Peyer's patch (tissue), 4 donors: ENCODE results near the gene HSP90B1. TPM values are rescaled to one million over a fixed set of nuclear protein-coding genes. Genes with fewer than 3 reads are reported as not detected.
A peak's percentile ranks its signal among the peaks of the same experiment; 100 is the strongest.

Experiments used
- DNase-seq, 3 donors: peaks; one replicate each; pipeline ENCODE4 v3.0.0-alpha.2; 2017 to 2019
- H3K27ac ChIP-seq, 4 donors: fragments of 200-600 bp; sonication (generic); one replicate each; pipeline ENCODE4 v1.5.1; 2016 to 2019
- H3K27me3 ChIP-seq, 2 donors: fragments of 200-600 bp; sonication (generic); one replicate each; pipeline ENCODE4 v1.5.1; 2019
- H3K36me3 ChIP-seq, 3 donors: fragments of 200-600 bp; sonication (generic); one replicate each; pipeline ENCODE4 v1.5.1; 2016 to 2019
- H3K4me1 ChIP-seq, 4 donors: fragments of 200-600 bp; sonication (generic); one replicate each; pipeline ENCODE4 v1.5.1; 2016 to 2019
- H3K4me3 ChIP-seq, 4 donors: fragments of 200-600 bp; sonication (generic); 1 replicate in 3 of 4; 2 replicates in 1 of 4; pipeline ENCODE4 v1.5.1; 2016 to 2019; ENCODE audit warnings: mild to moderate bottlenecking in 1 of 4
- H3K9me3 ChIP-seq, 4 donors: fragments of 200-600 bp; sonication (generic); one replicate each; pipeline ENCODE4 v1.5.1; 2016 to 2019; ENCODE audit warnings: mild to moderate bottlenecking in 1 of 4
- POLR2A ChIP-seq, 2 donors: fragments of 450-650 bp; IDR thresholded peaks; one replicate each; pipeline ENCODE4 v1.5.1; 2017; ENCODE audit warnings: antibody characterized with exemption in 2 of 2, mild to moderate bottlenecking in 2 of 2, moderate library complexity in 2 of 2
- total RNA-seq, 4 donors: library from RNA; depleted of rRNA; stranded (reverse); fragments of >200 nt; gene quantifications; one replicate each; pipeline ENCODE4 v1.1.0, GENCODE V29; 2016
- TF ChIP-seq, protein P1 (sequence below), 6 experiments: fragments of 450-650 bp in 4 of 6; fragments of 200-600 bp in 2 of 6; sonication (generic) in 1 of 6; IDR thresholded peaks; one replicate each; pipeline ENCODE4 v1.5.1; 2017 to 2019; ENCODE audit warnings: antibody characterized with exemption in 6 of 6, mild to moderate bottlenecking in 3 of 6, moderate library complexity in 1 of 6

The HSP90B1 gene
- total RNA-seq, 4 donors from 2014 or later, result 197 to 655 (median 335) TPM

DNA sequence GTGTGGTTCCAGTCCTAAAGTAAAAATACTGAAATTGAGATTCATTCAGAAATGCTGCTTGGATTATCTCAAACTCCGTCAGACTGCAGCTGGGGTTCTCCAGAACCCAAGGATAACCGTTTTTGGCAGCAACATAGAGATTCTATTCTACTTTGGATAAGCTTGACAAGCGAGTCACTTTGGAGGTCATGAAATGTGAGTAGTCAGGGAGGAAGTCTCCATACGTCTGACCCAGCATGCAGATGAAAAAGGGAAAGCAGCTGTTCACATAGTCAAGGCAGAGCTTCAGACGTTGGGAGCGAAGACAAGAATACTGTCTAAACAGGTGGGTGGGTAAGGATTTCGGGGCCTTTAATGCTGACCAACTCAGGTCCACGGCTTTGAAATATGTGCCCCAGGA lies 14.9 kb upstream of the HSP90B1 start:
- no peaks in the 10 kb centered on the region for H3K9me3 ChIP-seq
- TF ChIP-seq, protein P1, sequence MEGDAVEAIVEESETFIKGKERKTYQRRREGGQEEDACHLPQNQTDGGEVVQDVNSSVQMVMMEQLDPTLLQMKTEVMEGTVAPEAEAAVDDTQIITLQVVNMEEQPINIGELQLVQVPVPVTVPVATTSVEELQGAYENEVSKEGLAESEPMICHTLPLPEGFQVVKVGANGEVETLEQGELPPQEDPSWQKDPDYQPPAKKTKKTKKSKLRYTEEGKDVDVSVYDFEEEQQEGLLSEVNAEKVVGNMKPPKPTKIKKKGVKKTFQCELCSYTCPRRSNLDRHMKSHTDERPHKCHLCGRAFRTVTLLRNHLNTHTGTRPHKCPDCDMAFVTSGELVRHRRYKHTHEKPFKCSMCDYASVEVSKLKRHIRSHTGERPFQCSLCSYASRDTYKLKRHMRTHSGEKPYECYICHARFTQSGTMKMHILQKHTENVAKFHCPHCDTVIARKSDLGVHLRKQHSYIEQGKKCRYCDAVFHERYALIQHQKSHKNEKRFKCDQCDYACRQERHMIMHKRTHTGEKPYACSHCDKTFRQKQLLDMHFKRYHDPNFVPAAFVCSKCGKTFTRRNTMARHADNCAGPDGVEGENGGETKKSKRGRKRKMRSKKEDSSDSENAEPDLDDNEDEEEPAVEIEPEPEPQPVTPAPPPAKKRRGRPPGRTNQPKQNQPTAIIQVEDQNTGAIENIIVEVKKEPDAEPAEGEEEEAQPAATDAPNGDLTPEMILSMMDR (IDR thresholded peaks at IDR 0.05), result no peak
- no peak for TF ChIP-seq POLR2A (IDR thresholded peaks at IDR 0.05)
- H3K4me3 ChIP-seq, result no peak overlapping the region
- no peak for DNase-seq
- no peaks in the 10 kb centered on the region for H3K36me3 ChIP-seq
- H3K4me1 ChIP-seq, result no peaks in the 10 kb centered on the region
- H3K27me3 ChIP-seq, result no peaks in the 10 kb centered on the region
- no peak overlapping the region for H3K27ac ChIP-seq

DNA sequence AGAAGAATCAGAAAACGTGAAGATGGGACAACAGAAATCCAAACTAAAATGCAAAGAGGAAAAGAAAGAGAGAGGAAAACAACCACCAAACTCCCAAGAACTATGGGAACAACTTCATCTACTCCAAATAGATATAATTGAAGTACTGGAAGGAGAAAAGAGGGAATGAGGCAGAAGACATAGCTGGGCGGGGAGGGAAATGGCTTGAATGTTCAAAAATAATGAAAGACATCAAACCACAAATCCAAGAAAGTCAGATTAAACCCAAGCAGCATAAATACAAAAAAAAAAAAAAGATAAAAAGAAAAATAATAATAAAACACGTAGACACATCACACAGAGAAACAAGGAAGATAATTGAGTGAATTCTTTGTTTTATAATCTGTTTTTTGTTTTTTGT lies 12.3 kb upstream of the HSP90B1 start:
- H3K27ac ChIP-seq, result no peak overlapping the region
- H3K9me3 ChIP-seq, result no peaks in the 10 kb centered on the region
- no peaks in the 10 kb centered on the region for H3K4me1 ChIP-seq
- TF ChIP-seq, protein P1 (IDR thresholded peaks at IDR 0.05), result no peak
- no peak for TF ChIP-seq POLR2A (IDR thresholded peaks at IDR 0.05)
- DNase-seq, result no peak
- no peak overlapping the region for H3K4me3 ChIP-seq
- H3K27me3 ChIP-seq, result no peaks in the 10 kb centered on the region
- no peaks in the 10 kb centered on the region for H3K36me3 ChIP-seq

DNA sequence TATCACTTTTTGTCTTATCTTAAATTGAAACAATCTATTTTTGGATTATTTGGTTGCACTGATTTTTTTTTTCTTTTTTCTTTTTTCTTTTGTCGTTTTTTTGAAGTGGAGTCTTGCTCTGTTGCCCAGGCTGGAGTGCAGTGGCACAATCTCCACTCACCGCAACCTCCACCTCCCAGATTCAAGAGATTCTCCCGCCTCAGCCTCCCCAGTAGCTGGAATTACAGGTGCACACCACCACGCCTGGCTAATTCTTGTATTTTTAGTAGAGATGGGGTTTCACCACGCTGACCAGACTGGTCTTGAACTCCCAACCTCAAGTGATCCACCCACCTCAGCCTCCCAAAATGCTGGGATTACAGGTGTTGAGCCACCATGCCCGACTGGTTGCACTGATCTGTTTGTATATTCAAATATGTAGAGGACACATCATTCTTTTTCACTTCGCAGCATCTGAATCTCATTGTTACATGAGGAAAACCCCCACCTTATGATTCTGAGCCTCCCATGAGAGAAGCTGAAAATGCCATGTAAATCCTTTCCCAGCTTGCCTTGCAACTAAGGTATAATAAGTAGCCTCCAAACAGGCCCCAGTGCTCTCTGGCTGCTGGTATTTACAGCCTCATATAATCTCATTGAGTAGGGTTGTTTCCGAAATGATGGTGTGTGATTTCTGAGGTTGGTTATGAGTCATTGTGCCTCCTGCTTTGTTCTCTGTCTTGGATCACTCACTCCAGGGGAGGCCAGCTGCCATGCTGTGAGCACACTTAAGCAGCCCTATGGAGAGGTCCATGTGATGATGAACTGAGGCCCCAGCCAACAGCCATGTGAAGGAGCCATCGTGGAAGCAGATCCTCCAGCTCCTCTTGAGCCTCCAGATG lies 5.2 kb upstream of the HSP90B1 start:
- no peak overlapping the region for H3K4me3 ChIP-seq
- DNase-seq, result no peak
- H3K9me3 ChIP-seq, result no peaks in the 10 kb centered on the region
- TF ChIP-seq, protein P1 (IDR thresholded peaks at IDR 0.05), result no peak
- TF ChIP-seq POLR2A (IDR thresholded peaks at IDR 0.05), result no peak
- H3K27ac ChIP-seq, result no peak overlapping the region
- H3K4me1 ChIP-seq, result peaks cover 0 to 6% (median 0%) of the 10 kb centered on the region in 4 donors
- no peaks in the 10 kb centered on the region for H3K36me3 ChIP-seq
- H3K27me3 ChIP-seq, result no peaks in the 10 kb centered on the region

DNA sequence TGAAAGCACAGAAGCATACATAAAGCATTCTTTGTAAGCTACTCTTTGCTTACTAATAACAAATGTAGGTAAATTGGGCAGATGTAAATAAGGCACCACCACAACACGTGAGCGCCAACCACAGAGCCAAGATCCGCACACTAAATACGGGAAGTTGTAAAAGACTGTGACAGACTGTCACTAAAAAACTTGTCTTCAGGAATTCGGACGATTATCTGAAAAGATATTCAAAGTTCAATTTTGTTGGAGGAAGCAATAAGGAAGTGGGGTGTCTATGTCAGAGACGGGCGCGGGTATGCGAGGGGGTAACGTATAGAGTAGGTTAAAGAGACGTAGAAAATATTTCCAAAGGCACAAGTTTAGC lies 1.5 kb upstream of the HSP90B1 start:
- DNase-seq, result peak; percentile 46 to 90 (median 86)
- Histone ChIP-seq H3K27me3 (no peaks in the 10 kb centered on the region), H3K4me1 (peaks cover 0 to 23% (median 11%) of the 10 kb centered on the region in 4 donors), H3K36me3 (peaks cover 0 to 10% (median 0%) of the 10 kb centered on the region in 3 donors), H3K9me3 (no peaks in the 10 kb centered on the region), H3K4me3 (peak overlapping the region; percentile 56 to 84 (median 70)), H3K27ac (peak overlapping the region; percentile 90 to 97 (median 96))
- no peak for TF ChIP-seq POLR2A (IDR thresholded peaks at IDR 0.05)
- TF ChIP-seq, protein P1 (IDR thresholded peaks at IDR 0.05), result no peak

DNA sequence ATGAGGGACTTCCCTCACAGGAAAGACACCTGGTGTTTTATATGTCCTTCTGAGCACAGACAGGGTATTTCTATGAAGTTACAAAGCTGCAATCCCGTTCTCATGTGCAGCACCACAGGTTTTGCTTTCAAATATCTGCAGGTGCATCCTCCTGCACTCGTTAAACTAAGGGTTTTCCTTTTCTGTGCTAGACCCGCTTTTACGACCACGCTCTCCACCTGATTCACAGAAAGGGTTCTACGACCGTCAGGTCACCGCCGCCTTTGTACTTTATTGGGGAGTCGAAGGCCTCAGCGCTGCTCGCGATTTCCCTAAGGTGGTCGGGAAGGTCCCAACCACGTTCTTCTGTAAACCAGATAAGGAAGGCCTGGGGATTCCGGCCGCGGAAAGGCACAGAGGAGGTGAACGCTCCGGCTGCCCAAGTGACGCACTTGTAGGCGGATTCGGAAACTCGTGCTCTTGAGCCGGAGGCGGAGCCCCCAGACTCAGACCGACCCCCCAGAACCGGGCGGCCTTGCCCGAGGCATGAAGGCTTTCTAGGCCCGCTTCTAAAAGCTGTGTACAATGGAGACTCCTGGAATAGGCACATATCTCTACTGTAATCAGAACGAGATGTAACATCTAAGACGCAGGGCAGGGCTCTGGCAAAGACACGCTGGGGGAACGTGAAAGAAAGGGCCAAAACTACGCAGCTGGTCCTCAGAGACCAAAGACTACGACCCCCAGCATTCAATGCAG lies 995 bp upstream of the HSP90B1 start:
- H3K4me3 ChIP-seq, result peak overlapping the region; percentile 56 to 84 (median 70)
- DNase-seq, result peak; percentile 78 to 95 (median 86)
- H3K36me3 ChIP-seq, result peaks cover 0 to 15% (median 0%) of the 10 kb centered on the region in 3 donors
- peaks cover 0 to 24% (median 11%) of the 10 kb centered on the region in 4 donors for H3K4me1 ChIP-seq
- no peaks in the 10 kb centered on the region for H3K27me3 ChIP-seq
- TF ChIP-seq, protein P1 (IDR thresholded peaks at IDR 0.05), result no peak
- peak; percentile 51 to 62 for TF ChIP-seq POLR2A (IDR thresholded peaks at IDR 0.05)
- H3K27ac ChIP-seq, result peak overlapping the region; percentile 90 to 97 (median 96)
- no peaks in the 10 kb centered on the region for H3K9me3 ChIP-seq
